ENCODE measurements around the gene CFAP126.

DNA sequence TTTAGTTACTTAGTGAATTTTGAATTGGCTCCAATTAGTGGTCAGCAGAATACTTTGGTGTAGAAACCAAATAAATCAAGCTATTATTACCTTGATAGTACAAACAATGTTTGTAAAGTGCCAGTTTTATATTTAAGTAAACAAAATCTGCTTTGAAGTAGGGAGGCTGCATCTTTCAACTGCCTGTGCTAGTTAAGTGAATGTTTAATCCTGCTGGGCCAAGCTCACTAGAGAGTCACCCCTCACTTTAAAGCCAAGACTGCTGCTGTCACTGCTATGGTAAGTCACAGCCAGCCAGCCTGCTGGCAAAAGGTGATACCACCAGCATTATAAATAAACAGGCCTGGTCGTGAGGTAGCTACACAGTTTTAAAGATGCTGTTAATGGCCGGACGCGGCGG is 10.3 kb upstream of the CFAP126 start:
- TF ChIP-seq POLR2AphosphoS5 (IDR thresholded peaks at IDR 0.05; ENCODE audit: borderline replicate concordance, low read depth, low read length) (no peak), EZH2 (IDR thresholded peaks at IDR 0.05) (no peak)

Measured in SK-N-MC (cell line).